Activated CD8-positive, alpha-beta memory T cell treated with anti-CD3 and anti-CD28 coated beads, Interleukin-2, amount 10 ng/mL, durations not matched to agents 7 days and 5 days (primary cell): Measurements from ENCODE around the gene HAUS5. TPM values are rescaled to one million over a fixed set of nuclear protein-coding genes. Genes with fewer than 3 reads are reported as not detected.

Experiments used
- ATAC-seq: fragments of 150-1000 bp; cut with Tn5 transposase; one replicate; pipeline ENCODE4 v1.10.0; 2021; ENCODE audit warnings: moderate library complexity
- CTCF ChIA-PET: fragments of 350-600 bp; sonication (Branson Sonifier 250); formaldehyde crosslinking; loops from one replicate; lab custom pipeline; 2021; ENCODE audit warnings: antibody characterized with exemption; lab: Charles Lee
- DNase-seq: peaks from one replicate; pipeline ENCODE4 v3.0.0-alpha.2; 2020
- H3K27ac Mint-ChIP-seq: one replicate; pipeline ENCODE4 v1.8.0; 2021; ENCODE audit warnings: mild to moderate bottlenecking, mixed read lengths
- H3K27me3 Mint-ChIP-seq: one replicate; pipeline ENCODE4 v1.8.0; 2021; ENCODE audit warnings: mixed read lengths
- H3K36me3 Mint-ChIP-seq: one replicate; pipeline ENCODE4 v1.8.0; 2021; ENCODE audit warnings: mild to moderate bottlenecking, mixed read lengths
- H3K4me1 Mint-ChIP-seq: one replicate; pipeline ENCODE4 v1.8.0; 2021; ENCODE audit warnings: mixed read lengths
- H3K4me3 Mint-ChIP-seq: one replicate; pipeline ENCODE4 v1.8.0; 2021; ENCODE audit warnings: mild to moderate bottlenecking, moderate library complexity, mixed read lengths
- H3K9me3 Mint-ChIP-seq: one replicate; pipeline ENCODE4 v1.8.0; 2022; ENCODE audit warnings: low read depth, mixed read lengths
- total RNA-seq, 2 experiments: library from RNA; stranded (reverse); gene quantifications; one replicate each; pipeline ENCODE4 v1.2.3, GENCODE V29; 2021

HAUS5 gene
- total RNA-seq, 2 experiments from 2014 or later, result 49.0 to 59.2 TPM

DNA sequence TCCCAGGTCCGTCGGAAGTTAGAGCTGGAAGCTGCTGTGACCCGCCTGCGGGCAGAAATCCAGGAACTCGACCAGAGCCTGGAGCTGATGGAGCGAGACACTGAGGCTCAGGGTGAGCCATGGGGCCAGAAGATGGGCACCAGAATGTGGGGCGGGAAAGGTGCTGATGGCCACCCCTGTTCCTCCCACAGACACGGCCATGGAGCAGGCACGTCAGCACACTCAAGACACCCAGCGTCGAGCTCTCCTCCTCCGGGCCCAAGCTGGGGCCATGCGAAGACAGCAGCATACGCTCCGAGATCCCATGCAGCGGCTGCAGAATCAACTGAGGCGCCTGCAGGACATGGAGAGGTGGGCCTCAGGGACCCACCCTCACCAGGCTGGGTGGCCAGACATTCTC lies 2.5 kb downstream of the HAUS5 start:
- Mint-ChIP-seq H3K4me1 (peaks cover 29% of the 10 kb centered on the region), H3K27ac (no peak overlapping the region), H3K9me3 (no peaks in the 10 kb centered on the region), H3K36me3 (peaks cover 8% of the 10 kb centered on the region), H3K4me3 (no peak overlapping the region), H3K27me3 (no peaks in the 10 kb centered on the region)
- DNase-seq (no peak), ATAC-seq (no peak)
- CTCF ChIA-PET, result no interaction called here

DNA sequence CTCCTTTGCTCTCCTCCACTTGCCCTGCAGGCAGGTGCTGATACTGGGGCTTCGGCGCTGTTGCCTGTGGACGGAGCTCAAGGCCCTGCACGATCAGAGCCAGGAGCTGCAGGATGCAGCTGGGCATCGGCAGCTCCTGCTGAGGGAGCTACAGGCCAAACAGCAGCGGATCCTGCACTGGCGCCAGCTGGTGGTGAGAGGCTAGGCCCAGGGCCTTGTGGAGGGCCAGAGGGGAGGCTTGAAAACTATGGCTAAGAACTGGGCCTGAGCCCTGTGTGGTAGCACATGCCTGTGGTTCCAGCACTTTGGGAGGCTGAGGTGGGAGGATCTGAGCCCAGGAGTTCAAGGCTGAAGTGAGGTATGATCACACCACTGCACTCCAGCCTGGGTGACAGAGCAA lies 6.3 kb downstream of the HAUS5 start:
- Mint-ChIP-seq H3K36me3 (peaks cover 13% of the 10 kb centered on the region), H3K27me3 (no peaks in the 10 kb centered on the region), H3K4me3 (no peak overlapping the region), H3K27ac (no peak overlapping the region), H3K9me3 (no peaks in the 10 kb centered on the region), H3K4me1 (peaks cover 7% of the 10 kb centered on the region)
- CTCF ChIA-PET, result no interaction called here
- ATAC-seq (no peak), DNase-seq (no peak)

DNA sequence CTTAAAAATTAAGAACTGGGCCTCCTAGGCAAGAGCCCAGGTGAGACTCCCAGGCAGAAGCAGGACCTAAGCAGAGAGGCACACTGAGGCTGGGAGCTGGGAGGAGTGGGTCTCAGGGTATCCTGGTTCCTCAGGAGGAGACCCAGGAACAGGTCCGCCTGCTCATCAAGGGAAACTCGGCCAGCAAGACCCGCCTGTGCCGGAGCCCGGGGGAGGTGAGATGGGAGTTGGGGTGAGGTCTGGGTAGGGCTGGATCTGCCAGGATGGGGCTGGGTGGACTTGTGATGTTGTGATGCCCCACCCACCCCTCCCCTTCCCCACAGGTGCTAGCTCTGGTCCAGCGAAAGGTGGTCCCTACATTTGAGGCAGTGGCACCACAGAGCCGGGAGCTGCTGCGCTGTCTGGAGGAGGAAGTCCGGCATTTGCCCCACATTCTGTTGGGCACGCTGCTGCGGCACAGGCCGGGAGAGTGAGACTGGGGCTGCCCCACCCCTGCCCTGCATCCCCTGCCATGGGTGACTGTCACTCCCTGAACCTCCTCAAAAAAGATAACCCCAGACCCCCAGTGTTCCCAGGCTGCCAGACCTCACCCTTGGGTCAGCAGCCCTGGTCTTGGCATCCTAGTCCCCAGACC lies 6.9 kb downstream of the HAUS5 start:
- Mint-ChIP-seq H3K9me3 (no peaks in the 10 kb centered on the region), H3K4me3 (no peak overlapping the region), H3K27me3 (no peaks in the 10 kb centered on the region), H3K27ac (no peak overlapping the region), H3K4me1 (peaks cover 4% of the 10 kb centered on the region), H3K36me3 (peaks cover 13% of the 10 kb centered on the region)
- DNase-seq (no peak), ATAC-seq (no peak)
- CTCF ChIA-PET, result no interaction called here

DNA sequence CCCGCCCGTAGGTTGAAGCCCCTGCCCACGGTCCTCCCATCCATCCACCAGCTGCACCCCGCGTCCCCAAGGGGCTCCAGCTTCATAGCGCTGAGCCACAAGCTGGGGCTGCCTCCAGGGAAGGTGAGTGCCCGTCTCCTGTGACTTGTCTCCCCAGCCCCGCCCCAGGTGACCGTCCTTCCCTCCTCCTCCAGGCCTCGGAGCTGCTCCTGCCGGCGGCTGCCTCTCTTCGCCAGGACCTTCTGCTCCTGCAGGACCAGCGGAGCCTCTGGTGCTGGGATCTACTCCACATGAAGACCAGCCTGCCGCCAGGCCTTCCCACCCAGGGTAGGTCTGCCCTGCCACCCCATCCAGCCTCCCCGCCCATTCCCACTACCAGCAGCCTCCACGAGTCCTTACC lies 7.5 kb downstream of the HAUS5 start:
- no peak for ATAC-seq
- Mint-ChIP-seq H3K27ac (no peak overlapping the region), H3K9me3 (no peaks in the 10 kb centered on the region), H3K4me1 (peaks cover 2% of the 10 kb centered on the region), H3K27me3 (no peaks in the 10 kb centered on the region), H3K36me3 (peaks cover 13% of the 10 kb centered on the region), H3K4me3 (no peak overlapping the region)
- DNase-seq, result no peak
- CTCF ChIA-PET, result interaction anchor here (0.5 kb wide), 1 partner anchor 841 kb away, joined by 3 read pairs; no protein-coding TSS in a partner anchor

DNA sequence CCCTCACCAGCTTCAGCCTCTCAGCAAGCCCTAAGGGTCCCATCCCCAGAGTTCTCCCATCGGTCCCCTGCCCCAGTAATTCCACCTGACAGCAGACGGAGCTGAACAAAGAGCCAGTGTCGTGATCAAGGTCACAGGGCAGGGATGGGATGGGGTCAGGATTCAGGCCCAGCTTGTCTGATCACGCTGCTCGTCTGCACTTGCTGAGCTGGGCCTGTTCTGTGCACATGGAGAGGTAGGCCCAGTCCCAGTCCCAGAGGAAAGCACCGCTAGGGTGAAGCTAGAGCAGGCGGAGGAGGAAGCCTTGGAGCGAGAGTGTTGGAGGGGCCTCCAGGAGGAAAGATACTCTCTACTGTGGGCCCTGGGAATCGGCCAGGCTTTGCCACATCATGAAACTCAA lies 9.2 kb downstream of the HAUS5 start:
- DNase-seq, result no peak
- CTCF ChIA-PET, result no interaction called here
- Mint-ChIP-seq H3K27ac (no peak overlapping the region), H3K27me3 (no peaks in the 10 kb centered on the region), H3K36me3 (peaks cover 9% of the 10 kb centered on the region), H3K4me1 (no peaks in the 10 kb centered on the region), H3K4me3 (no peak overlapping the region), H3K9me3 (no peaks in the 10 kb centered on the region)
- ATAC-seq, result no peak

DNA sequence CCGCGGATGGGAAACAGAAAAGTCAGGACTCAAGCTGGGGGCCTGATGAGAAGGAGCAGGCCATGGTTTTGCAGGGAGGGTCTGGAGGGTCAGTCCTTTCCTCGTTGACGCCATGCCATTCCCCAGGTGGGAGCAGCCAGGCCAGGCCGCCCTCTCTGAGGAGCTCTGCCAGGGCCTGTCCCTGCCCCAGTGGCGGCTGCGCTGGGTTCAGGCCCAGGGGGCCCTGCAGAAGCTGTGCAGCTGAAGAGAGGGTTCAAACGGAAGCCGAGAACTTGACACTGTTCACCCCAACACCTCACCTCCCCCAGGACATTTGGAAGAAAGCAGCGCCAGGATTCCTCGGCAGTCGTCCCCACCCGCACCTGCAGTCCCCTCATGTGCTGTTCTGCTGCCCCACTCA lies 10.2 kb downstream of the HAUS5 start:
- Mint-ChIP-seq H3K36me3 (peaks cover 7% of the 10 kb centered on the region), H3K9me3 (no peaks in the 10 kb centered on the region), H3K27ac (no peak overlapping the region), H3K27me3 (no peaks in the 10 kb centered on the region), H3K4me1 (no peaks in the 10 kb centered on the region), H3K4me3 (no peak overlapping the region)
- CTCF ChIA-PET, result no interaction called here
- ATAC-seq (no peak), DNase-seq (no peak)

DNA sequence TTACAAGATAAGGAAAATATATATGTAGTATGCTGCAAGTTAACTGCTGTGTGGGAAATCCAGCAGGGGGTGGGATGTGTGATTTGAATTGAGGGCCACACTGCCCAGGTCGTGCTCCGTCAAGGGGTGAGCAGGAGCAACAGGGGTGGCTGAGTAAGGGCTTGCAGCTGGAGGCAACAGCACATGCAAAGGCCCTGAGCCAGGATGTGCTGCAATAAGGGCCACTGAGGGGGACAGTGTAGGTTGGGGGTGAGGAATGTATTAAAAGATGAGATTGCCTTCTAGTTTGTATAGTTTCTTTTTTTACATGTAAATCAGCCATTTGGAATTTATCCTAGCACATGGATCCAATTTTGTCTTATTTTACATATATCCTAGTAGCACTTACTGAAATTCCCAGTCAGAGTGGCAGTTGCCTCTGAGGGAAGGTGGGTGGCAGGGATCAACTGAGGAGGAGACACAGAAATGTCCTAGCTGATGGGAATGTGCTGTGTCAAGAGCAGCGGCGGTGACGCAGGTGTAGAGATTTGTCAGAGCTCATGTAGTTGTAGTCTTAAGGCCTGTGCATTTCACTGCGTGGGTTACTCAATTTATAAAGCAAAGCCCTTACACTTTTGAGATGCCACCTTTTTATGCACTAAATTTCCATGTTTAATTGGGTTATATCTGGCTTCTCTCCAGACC lies 10.9 kb downstream of the HAUS5 start:
- Mint-ChIP-seq H3K4me3 (no peak overlapping the region), H3K4me1 (peaks cover 4% of the 10 kb centered on the region), H3K27me3 (no peaks in the 10 kb centered on the region), H3K9me3 (no peaks in the 10 kb centered on the region), H3K36me3 (peaks cover 7% of the 10 kb centered on the region), H3K27ac (no peak overlapping the region)
- no peak for ATAC-seq
- no peak for DNase-seq
- CTCF ChIA-PET, result interaction anchor here (0.6 kb wide), 1 partner anchor 33 kb away, joined by 3 read pairs; no protein-coding TSS in a partner anchor

DNA sequence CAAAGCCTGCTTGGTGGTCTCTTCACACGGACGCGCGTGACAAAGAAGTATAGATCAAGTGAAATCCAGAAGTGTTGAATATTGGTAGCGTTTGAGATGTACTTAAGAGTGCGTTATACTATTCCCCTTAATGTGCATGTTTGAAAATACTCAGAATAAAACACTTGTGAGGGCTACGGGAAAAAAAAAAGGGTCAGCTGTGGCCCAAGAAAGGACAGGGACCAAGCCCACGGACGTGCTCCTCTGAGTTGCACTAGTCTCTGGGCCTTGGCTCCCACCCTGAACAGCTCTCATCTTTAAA lies 15.7 kb downstream of the HAUS5 start:
- no peaks in the 10 kb centered on the region for H3K9me3 Mint-ChIP-seq
- H3K4me1 Mint-ChIP-seq, result peaks cover 18% of the 10 kb centered on the region
- peak overlapping the region; percentile 90 for H3K4me3 Mint-ChIP-seq
- CTCF ChIA-PET, result no interaction called here
- H3K27me3 Mint-ChIP-seq, result no peaks in the 10 kb centered on the region
- peaks cover 24% of the 10 kb centered on the region for H3K36me3 Mint-ChIP-seq
- ATAC-seq (no peak), DNase-seq (no peak)
- H3K27ac Mint-ChIP-seq, result peak overlapping the region; percentile 97

DNA sequence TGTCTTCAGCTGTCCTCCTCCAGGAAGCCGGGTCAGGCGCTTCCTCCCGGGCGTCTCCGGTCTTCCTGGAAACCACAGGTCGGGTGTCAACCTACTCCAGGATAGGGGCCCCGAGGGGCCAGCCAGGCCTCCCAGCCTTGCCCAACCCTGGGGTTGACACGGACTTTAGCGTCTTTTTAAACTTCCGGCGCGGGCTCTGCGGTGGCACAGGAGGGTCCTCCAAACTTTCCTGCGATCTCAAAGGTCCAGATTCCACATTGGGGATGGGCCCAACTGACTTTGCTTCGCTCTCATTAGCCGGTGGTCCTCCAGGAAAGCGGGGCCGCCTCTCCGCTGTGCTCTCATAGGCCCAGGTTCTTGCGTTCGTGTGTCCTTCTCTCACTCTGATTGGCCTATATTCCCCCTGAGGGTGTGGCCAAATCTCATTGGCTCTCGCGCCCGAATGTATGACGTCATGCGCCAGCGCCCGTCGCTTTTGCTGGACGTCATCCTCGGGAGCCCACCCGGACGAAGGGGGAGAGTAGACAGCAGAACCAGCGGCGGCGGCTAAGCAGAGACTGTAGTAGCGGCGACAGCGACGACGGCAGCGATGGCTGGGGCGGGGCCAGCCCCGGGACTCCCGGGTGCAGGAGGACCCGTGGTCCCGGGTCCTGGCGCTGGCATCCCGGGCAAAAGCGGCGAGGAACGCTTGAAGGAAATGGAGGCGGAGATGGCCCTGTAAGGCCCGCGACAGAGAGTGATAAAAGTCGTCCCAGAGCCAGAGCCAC lies 16.2 kb downstream of the HAUS5 start, which contains the start of gene RBM42:
Gene RBM42, plus strand, starts transcription at position 472 of the 767 bp plus-strand sequence. Its CDS starts 118 bp downstream, at position 590.
- Mint-ChIP-seq H3K36me3 (peaks cover 27% of the 10 kb centered on the region), H3K27ac (peak within 1 kb of the TSS; percentile 97), H3K4me3 (peak within 1 kb of the TSS; percentile 90), H3K27me3 (no peaks in the 10 kb centered on the region), H3K9me3 (no peaks in the 10 kb centered on the region), H3K4me1 (peaks cover 18% of the 10 kb centered on the region)
- CTCF ChIA-PET, result no interaction called here
- peak; percentile 100 for ATAC-seq
- DNase-seq, result peak; percentile 99

DNA sequence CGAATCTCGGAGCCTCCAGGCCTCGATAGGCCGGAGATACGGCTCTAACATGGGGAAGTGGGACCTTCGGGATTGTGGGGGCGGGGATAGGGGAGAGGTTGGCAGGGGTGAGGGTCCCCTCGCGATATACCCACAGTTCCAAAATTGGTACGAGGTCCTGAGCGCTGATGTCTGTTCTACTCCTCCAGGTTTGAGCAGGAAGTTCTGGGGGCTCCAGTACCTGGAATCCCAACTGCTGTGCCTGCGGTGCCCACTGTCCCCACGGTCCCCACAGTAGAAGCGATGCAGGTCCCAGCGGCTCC lies 16.7 kb downstream of the HAUS5 start:
- Mint-ChIP-seq H3K36me3 (peaks cover 27% of the 10 kb centered on the region), H3K27me3 (no peaks in the 10 kb centered on the region)
- CTCF ChIA-PET, result interaction anchor here (0.8 kb wide), 1 partner anchor 488 kb away, joined by 3 read pairs; no protein-coding TSS in a partner anchor

DNA sequence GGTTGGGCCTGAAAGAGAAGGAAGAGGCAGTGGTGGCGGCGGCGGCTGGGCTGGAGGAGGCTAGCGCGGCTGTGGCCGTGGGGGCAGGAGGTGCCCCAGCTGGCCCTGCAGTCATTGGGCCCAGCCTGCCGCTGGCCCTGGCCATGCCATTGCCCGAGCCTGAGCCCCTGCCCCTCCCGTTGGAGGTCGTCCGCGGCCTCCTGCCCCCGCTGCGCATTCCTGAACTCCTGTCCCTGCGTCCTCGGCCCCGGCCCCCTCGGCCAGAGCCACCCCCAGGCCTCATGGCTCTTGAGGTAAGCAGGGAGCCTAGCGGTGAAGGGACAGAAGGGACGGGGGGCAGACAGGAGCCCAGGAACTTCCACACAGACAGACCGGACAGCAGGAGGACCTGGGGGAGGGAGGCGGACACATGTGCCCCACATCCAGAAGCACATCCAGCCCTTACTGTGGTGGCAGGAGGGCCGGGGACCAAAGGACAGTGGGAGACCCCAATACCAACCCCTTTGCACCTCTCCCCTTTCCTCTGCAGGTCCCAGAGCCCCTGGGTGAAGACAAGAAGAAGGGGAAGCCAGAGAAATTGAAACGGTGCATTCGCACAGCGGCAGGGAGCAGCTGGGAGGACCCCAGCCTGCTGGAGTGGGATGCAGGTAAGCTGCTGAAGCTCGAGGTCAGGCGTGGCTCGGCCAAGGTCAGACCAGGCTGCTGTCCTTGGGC lies 21.3 kb downstream of the HAUS5 start:
- H3K9me3 Mint-ChIP-seq, result no peaks in the 10 kb centered on the region
- H3K36me3 Mint-ChIP-seq, result peaks cover 40% of the 10 kb centered on the region
- CTCF ChIA-PET, result no interaction called here
- H3K4me1 Mint-ChIP-seq, result peaks cover 24% of the 10 kb centered on the region
- DNase-seq, result no peak
- H3K27me3 Mint-ChIP-seq, result no peaks in the 10 kb centered on the region
- ATAC-seq, result no peak
- H3K27ac Mint-ChIP-seq, result no peak overlapping the region
- H3K4me3 Mint-ChIP-seq, result no peak overlapping the region

More for the DNA sequence above, 16.7 kb downstream of the HAUS5 start:
- Mint-ChIP-seq H3K27ac (peak overlapping the region; percentile 97), H3K9me3 (no peaks in the 10 kb centered on the region), H3K4me1 (peaks cover 18% of the 10 kb centered on the region), H3K4me3 (peak overlapping the region; percentile 90)
- DNase-seq, result no peak
- ATAC-seq, result no peak

DNA sequence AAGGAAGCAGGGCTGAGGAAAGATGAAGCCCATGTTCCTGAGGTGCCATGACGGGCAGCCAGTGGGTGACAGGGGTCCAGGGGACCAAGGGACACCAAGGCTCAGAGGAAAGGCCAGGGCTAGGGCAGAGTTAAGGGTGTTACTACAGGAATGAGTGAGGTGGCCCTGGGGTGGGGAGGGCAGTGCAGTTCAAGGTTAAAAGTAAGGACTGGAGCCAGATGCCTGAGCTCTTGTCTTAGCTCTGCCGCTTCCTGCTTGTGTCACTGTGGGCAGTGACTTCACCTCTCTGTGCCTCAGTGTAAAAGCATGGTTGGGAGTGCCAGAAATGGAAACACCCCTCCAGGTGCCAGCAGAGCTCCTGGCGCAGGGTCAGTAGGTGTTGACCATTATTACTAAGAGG lies 24.1 kb downstream of the HAUS5 start:
- H3K27me3 Mint-ChIP-seq, result no peaks in the 10 kb centered on the region
- H3K4me3 Mint-ChIP-seq, result no peak overlapping the region
- ATAC-seq (peak; percentile 41), DNase-seq (no peak)
- H3K4me1 Mint-ChIP-seq, result peaks cover 18% of the 10 kb centered on the region
- CTCF ChIA-PET, result no interaction called here
- peak overlapping the region; percentile 33 for H3K27ac Mint-ChIP-seq
- no peaks in the 10 kb centered on the region for H3K9me3 Mint-ChIP-seq
- peaks cover 29% of the 10 kb centered on the region for H3K36me3 Mint-ChIP-seq

DNA sequence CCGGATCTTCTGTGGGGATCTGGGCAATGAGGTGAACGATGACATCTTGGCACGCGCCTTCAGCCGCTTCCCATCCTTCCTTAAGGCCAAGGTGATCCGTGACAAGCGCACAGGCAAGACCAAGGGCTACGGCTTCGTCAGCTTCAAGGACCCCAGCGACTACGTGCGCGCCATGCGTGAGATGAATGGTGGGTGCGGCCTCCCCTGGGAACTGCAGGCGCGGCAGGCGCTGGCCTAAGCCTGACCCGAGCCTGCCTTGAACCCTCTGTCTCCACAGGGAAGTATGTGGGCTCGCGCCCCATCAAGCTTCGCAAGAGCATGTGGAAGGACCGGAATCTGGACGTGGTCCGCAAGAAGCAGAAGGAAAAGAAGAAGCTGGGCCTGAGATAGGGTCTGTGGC lies 24.6 kb downstream of the HAUS5 start:
- H3K27ac Mint-ChIP-seq, result no peak overlapping the region
- no peak overlapping the region for H3K4me3 Mint-ChIP-seq
- CTCF ChIA-PET, result no interaction called here
- DNase-seq, result no peak
- H3K36me3 Mint-ChIP-seq, result peaks cover 24% of the 10 kb centered on the region
- H3K27me3 Mint-ChIP-seq, result no peaks in the 10 kb centered on the region
- ATAC-seq, result no peak
- H3K4me1 Mint-ChIP-seq, result peaks cover 20% of the 10 kb centered on the region
- no peaks in the 10 kb centered on the region for H3K9me3 Mint-ChIP-seq
